Fibroblast of lung (primary cell): ENCODE results near the gene ADNP. TPM values are rescaled to one million over a fixed set of nuclear protein-coding genes. Genes with fewer than 3 reads are reported as not detected.

Experiments
- DNase-seq, 2 donors: peaks; one replicate each; pipeline versions ENCODE4 v3.0.0 to v3.0.0-alpha.2; 2010; ENCODE audit warnings: low read depth in 2 of 2
- H2AFZ ChIP-seq: 2 replicates; pipeline ENCODE4 v1.5.1; 2012; ENCODE audit warnings: low read length, control low read depth, inconsistent platforms
- H3K27ac ChIP-seq: 2 replicates; pipeline ENCODE4 v1.5.1; 2011; ENCODE audit warnings: low read length, control low read depth; ENCODE audit not compliant: insufficient read depth
- H3K27me3 ChIP-seq: 2 replicates; pipeline ENCODE4 v1.5.1; 2011; ENCODE audit warnings: mild to moderate bottlenecking, low read length; ENCODE audit not compliant: control insufficient read depth, insufficient read depth
- H3K36me3 ChIP-seq: 2 replicates; pipeline ENCODE4 v1.5.1; 2011; ENCODE audit warnings: low read length; ENCODE audit not compliant: control insufficient read depth, insufficient read depth
- H3K4me1 ChIP-seq: 2 replicates; pipeline ENCODE4 v1.5.1; 2011; ENCODE audit warnings: low read length; ENCODE audit not compliant: control insufficient read depth, insufficient read depth; ENCODE audit errors: extremely low read depth
- H3K4me2 ChIP-seq: 2 replicates; pipeline ENCODE4 v1.5.1; 2011; ENCODE audit warnings: low read length, control low read depth; ENCODE audit not compliant: insufficient read depth; ENCODE audit errors: extremely low read depth
- H3K4me3 ChIP-seq, 4 experiments: fragments of 200-600 bp in 1 of 4; sonication (generic) in 1 of 4; replicated peaks in 1 of 4; 2 replicates each; pipeline ENCODE4 v1.5.1; 2011 to 2016; ENCODE audit warnings: low read length in 4 of 4, low read depth in 3 of 4, mild to moderate bottlenecking in 3 of 4, control low read depth in 2 of 4, inconsistent platforms in 1 of 4, mixed read lengths in 1 of 4; ENCODE audit not compliant: insufficient read depth in 1 of 4; ENCODE audit errors: control extremely low read depth in 1 of 4
- H3K79me2 ChIP-seq: 2 replicates; pipeline ENCODE4 v1.5.1; 2012; ENCODE audit warnings: mild to moderate bottlenecking, low read length, inconsistent platforms; ENCODE audit not compliant: control insufficient read depth, insufficient read depth
- H3K9ac ChIP-seq: 2 replicates; pipeline ENCODE4 v1.5.1; 2011; ENCODE audit warnings: mild to moderate bottlenecking, low read length, control low read depth; ENCODE audit not compliant: insufficient read depth
- H3K9me3 ChIP-seq: 2 replicates; pipeline ENCODE4 v1.5.1; 2012; ENCODE audit warnings: low read depth, low read length; ENCODE audit not compliant: control insufficient read depth, insufficient read depth
- H4K20me1 ChIP-seq: 2 replicates; pipeline ENCODE4 v1.5.1; 2011; ENCODE audit warnings: low read length; ENCODE audit not compliant: control insufficient read depth, insufficient read depth; ENCODE audit errors: extremely low read depth
- EZH2 ChIP-seq: IDR thresholded peaks from 2 replicates; pipeline ENCODE4 v1.5.1; 2012; ENCODE audit warnings: low read length, control low read depth, mild to moderate bottlenecking; ENCODE audit errors: missing control alignments
- polyA plus RNA-seq, 2 donors: library from polyadenylated mRNA; depleted of rRNA in 1 of 2; stranded (reverse) in 1 of 2; unstranded in 1 of 2; fragments of >200 nt; gene quantifications; 2 replicates each; pipeline ENCODE4 v1.2.1, GENCODE V29; 2011 to 2012; ENCODE audit warnings: missing spikeins in 1 of 2
- total RNA-seq: library from RNA; depleted of rRNA; stranded (reverse); fragments of >200 nt; gene quantifications from 2 replicates; pipeline ENCODE4 v1.2.1, GENCODE V29; 2014
- TF ChIP-seq, protein P1 (sequence below), 2 donors: IDR thresholded peaks in 1 of 2; conservative IDR thresholded peaks in 1 of 2; 1 replicate in 1 of 2; 2 replicates in 1 of 2; pipeline ENCODE4 v1.5.1; 2011 to 2012; ENCODE audit warnings: low read length in 2 of 2, control low read depth in 1 of 2, inconsistent platforms in 1 of 2, low read depth in 1 of 2, mild to moderate bottlenecking in 1 of 2

ADNP gene
- total and polyA plus RNA-seq, 2 donors (not counting 1 experiment from before 2014, with no cell fraction given) = 25.7 to 40.0 TPM

DNA sequence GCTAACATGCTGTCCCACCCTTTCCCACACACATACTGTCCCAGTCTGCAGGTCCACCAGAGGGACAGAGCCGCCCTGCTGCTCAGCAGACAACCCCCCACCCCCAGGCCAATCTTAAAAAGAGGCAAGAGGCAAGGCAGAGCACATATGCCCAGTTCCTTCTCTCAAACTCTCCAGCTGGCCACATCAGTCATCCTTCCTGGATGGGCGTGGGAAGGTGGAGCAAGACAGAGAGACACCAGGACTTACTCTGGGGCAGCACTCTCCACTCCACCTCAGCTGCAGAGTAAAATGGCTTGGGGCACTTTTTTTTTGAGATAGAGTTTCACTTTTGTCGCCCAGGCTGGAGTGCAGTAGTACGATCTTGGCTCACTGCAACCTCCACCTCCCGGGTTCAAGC lies 38.2 kb upstream of the ADNP start:
- Histone ChIP-seq H2AFZ (no peak overlapping the region), H4K20me1 (no peaks in the 10 kb centered on the region), H3K36me3 (no peaks in the 10 kb centered on the region), H3K27ac (no peak overlapping the region), H3K27me3 (peaks cover 3% of the 10 kb centered on the region), H3K79me2 (no peaks in the 10 kb centered on the region), H3K9me3 (no peaks in the 10 kb centered on the region), H3K4me2 (no peak overlapping the region), H3K4me3 (no peak overlapping the region), H3K9ac (no peak overlapping the region), H3K4me1 (no peaks in the 10 kb centered on the region)
- TF ChIP-seq, protein P1, sequence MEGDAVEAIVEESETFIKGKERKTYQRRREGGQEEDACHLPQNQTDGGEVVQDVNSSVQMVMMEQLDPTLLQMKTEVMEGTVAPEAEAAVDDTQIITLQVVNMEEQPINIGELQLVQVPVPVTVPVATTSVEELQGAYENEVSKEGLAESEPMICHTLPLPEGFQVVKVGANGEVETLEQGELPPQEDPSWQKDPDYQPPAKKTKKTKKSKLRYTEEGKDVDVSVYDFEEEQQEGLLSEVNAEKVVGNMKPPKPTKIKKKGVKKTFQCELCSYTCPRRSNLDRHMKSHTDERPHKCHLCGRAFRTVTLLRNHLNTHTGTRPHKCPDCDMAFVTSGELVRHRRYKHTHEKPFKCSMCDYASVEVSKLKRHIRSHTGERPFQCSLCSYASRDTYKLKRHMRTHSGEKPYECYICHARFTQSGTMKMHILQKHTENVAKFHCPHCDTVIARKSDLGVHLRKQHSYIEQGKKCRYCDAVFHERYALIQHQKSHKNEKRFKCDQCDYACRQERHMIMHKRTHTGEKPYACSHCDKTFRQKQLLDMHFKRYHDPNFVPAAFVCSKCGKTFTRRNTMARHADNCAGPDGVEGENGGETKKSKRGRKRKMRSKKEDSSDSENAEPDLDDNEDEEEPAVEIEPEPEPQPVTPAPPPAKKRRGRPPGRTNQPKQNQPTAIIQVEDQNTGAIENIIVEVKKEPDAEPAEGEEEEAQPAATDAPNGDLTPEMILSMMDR (conservative IDR thresholded peaks at IDR 0.05 in 1 of 2, IDR thresholded peaks at IDR 0.05 in 1 of 2; ENCODE audit: low read depth in 1 of 2, low read length in 2 of 2) = no peak
- no peak for TF ChIP-seq EZH2
- DNase-seq = no peak

DNA sequence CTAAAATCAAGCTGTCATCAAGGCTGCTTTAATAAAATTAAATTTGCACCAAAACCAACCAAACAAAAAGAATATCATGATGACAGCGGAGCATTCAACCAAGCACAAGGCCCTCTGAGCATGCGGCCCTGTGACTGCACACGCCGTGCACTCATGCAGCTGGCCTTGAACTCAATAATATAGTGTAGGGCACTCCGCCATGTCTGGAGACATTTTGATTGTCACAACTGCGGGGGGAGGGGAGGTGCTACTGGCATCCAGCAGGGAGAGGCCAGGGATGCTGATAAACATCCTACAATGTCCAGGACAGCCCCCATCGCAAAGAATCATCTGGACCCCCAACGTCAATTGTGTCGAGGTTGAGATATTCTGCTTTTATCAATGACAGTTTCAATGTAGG lies 37.1 kb upstream of the ADNP start:
- Histone ChIP-seq H2AFZ (no peak overlapping the region), H4K20me1 (no peaks in the 10 kb centered on the region), H3K4me3 (no peak overlapping the region), H3K9me3 (no peaks in the 10 kb centered on the region), H3K27me3 (peaks cover 3% of the 10 kb centered on the region), H3K27ac (no peak overlapping the region), H3K36me3 (no peaks in the 10 kb centered on the region), H3K9ac (no peak overlapping the region), H3K4me1 (no peaks in the 10 kb centered on the region), H3K4me2 (no peak overlapping the region), H3K79me2 (no peaks in the 10 kb centered on the region)
- no peak for TF ChIP-seq EZH2
- TF ChIP-seq, protein P1 (conservative IDR thresholded peaks at IDR 0.05 in 1 of 2, IDR thresholded peaks at IDR 0.05 in 1 of 2; ENCODE audit: low read depth in 1 of 2, low read length in 2 of 2) = no peak
- DNase-seq = no peak

DNA sequence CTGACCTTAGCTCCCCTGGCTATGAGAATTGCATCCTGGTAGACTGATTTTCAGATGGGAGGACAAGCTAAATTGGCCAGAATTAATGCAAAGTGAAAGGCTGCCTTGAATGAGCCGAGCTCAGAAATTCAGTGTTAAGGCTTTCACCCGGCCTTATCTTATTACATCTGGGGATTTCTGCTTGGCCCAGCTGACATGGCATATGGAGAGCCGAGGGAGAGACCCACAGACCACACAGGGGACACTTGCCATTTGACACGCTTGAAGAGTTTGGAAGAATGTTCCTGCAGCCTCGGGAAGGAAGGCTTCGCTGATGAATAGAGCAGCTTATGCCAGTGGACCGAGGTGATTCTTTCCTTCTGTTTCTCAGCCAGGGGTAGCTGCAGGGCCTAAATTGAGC lies 36.3 kb upstream of the ADNP start:
- no peak overlapping the region for H2AFZ ChIP-seq
- H3K27me3 ChIP-seq = peaks cover 3% of the 10 kb centered on the region
- no peak overlapping the region for H3K4me3 ChIP-seq
- peak in 1 of 2 donors; percentile 45 for DNase-seq
- H3K9ac ChIP-seq = no peak overlapping the region
- H4K20me1 ChIP-seq = no peaks in the 10 kb centered on the region
- no peak overlapping the region for H3K4me2 ChIP-seq
- H3K79me2 ChIP-seq = no peaks in the 10 kb centered on the region
- TF ChIP-seq EZH2 = no peak
- TF ChIP-seq, protein P1 (conservative IDR thresholded peaks at IDR 0.05 in 1 of 2, IDR thresholded peaks at IDR 0.05 in 1 of 2; ENCODE audit: low read depth in 1 of 2, low read length in 2 of 2) = no peak
- H3K27ac ChIP-seq = no peak overlapping the region
- no peaks in the 10 kb centered on the region for H3K4me1 ChIP-seq
- H3K9me3 ChIP-seq = no peaks in the 10 kb centered on the region
- H3K36me3 ChIP-seq = no peaks in the 10 kb centered on the region
